VCaP (cell line): ENCODE measurements around the gene MYL6.

Source experiments
- H3K27ac ChIP-seq: fragments of 450-650 bp; 2 replicates; pipeline ENCODE4 v1.5.1; 2017
- CTCF ChIP-seq: fragments of 450-650 bp; conservative IDR thresholded peaks from 2 replicates; pipeline ENCODE4 v1.5.1; 2017; ENCODE audit warnings: mild to moderate bottlenecking, moderate library complexity

Gene MYL6

DNA sequence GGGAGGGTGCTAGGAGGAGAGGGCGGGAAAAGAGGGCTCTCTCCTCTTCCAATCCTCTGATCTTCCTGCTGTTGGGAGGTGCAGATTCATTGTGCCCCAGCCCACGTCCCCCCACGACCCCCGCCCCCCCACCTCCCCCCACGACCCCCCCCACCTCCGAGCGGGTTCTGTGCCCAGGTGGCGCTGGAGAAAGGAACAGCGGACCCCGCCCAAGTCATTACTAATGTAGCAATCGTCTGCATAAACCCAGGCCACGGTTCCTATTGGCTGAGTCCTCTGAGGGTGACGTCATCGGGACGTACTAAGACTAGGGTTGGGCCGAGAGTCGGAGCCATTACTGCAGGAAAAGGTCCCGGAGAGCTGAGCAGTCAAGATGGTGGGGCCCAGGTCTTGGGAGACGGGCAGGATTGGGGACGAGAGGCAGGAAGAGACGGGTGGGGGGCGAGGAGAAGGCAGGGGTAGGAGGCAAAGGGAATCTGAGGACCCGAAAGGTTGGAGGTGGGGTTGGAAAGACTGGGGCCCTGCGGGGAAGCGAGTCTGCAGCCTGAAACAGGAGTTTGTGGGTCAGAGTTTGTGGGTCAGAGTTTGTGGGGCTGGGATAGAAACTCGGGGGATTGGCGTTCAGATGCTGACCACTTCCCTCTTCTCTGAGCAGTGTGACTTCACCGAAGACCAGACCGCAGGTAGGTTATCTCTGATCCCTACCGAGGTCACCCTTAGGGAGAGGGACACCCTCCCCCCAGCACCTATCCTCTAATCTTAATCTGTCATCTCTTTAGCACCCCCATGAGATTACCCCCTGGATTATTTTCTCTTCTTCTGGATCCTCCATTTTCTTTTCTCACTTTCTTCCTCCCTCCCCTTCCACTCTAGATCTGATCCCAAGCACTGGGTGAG is at the start of gene MYL6:
Gene MYL6, plus strand, starts transcription at position 331 of the 897 bp plus-strand sequence. Its CDS starts 43 bp downstream, at position 374.
- H3K27ac ChIP-seq, result peak within 1 kb of the TSS; percentile 94
- TF ChIP-seq CTCF, result no peak; the same call in 1 of the 2 replicates

DNA sequence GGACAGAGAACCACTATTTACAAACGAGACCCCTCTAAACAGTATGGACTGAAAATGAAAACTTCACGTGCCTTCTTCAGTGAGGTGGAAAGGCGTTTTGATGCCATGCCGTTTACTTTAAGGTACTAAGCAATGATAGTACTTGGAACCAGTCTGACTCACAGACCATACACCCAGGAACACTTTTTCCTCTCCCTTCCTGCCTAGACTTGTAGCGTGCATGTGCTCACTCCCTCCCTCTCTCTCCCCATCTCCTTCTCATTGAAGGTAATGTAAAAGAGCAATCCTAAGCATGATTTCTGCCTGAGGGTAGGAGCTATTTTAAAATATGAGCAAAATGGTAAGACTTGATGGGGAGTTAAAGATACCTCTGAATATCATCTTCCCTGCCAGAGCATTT is 47.6 kb upstream of the MYL6 start:
- no peak overlapping the region for H3K27ac ChIP-seq
- no peak for TF ChIP-seq CTCF

DNA sequence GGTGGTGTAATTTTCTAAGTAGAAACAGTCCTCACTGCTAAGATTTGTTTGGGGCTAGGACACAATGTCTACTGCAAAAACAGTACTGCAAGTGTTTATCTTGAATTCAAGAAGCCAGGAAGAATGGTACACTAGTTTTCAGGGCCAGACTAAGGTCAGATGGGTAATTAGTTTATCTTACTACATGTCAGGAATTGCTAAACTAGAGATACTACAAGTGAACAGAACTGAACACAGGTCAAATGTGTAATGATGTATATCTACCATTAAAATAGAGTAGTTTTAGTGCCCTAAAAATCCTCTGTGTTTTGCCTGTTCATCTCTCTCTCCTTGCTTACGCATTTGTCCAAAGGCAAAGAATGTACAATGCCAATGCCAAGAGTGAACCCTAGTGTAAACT is 44.1 kb upstream of the MYL6 start:
- no peak for TF ChIP-seq CTCF
- H3K27ac ChIP-seq, result no peak overlapping the region; the same call in 1 of the 2 replicates

DNA sequence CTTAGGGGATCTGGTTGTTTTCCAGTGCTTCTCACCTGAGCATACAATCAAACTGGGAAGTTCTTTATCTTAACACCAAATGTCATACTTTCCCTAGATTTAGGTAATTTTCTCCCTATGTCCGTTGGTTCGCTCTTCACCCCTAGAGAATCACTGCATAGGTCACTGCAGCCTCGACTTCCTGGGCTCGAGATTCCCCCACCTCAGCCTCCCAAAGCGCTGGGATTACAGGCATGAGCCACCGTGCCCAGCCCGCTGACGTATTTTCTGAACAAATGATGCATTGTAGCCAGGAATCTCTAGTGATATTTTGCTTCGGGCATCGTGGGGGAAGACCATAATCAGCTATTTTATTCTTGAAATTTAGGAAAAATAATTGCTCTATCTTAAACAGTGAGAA is 42.8 kb upstream of the MYL6 start:
- H3K27ac ChIP-seq, result peak overlapping the region; percentile 98
- no peak for TF ChIP-seq CTCF

DNA sequence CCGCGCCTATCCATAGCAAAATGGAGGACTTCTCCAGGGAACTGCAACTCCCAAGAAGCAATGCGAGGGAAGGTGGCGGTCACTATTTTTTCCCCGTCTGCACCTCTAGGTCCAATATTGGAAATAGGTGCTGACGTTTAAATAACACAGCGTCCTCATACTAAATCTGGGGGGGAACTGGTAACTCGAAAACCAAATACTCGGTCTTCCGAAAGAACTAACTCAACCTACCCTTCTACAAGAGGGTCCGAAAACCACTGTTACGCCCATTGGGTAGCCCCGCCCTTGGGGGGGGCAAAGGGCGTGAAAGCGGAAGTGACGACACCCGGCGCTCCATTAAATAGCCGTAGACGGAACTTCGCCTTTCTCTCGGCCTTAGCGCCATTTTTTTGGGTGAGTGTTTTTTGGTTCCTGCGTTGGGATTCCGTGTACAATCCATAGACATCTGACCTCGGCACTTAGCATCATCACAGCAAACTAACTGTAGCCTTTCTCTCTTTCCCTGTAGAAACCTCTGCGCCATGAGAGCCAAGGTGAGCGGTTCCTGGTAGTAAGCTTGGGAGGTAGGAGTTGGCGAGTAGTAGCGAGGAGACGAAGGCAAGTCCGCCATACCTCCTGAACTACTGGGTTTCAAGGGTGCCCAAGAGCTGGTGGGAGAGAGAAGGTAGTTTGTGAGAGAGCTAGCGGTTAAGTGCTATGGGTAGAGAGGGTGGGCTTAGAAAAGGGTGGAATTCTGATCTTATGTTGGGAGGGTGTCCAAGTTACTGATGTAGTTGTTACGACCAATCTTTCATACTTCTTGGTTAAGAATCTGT is 41.7 kb upstream of the MYL6 start, which contains the start of gene RPL41:
Gene RPL41, plus strand, starts transcription at position 367 of the 815 bp plus-strand sequence.
- peak within 1 kb of the TSS; percentile 98 for H3K27ac ChIP-seq
- no peak for TF ChIP-seq CTCF

GRCh38 chr12:56117082-56117706 is 41.0 kb upstream of the MYL6 start:
- peak overlapping the region; percentile 98 for H3K27ac ChIP-seq

DNA sequence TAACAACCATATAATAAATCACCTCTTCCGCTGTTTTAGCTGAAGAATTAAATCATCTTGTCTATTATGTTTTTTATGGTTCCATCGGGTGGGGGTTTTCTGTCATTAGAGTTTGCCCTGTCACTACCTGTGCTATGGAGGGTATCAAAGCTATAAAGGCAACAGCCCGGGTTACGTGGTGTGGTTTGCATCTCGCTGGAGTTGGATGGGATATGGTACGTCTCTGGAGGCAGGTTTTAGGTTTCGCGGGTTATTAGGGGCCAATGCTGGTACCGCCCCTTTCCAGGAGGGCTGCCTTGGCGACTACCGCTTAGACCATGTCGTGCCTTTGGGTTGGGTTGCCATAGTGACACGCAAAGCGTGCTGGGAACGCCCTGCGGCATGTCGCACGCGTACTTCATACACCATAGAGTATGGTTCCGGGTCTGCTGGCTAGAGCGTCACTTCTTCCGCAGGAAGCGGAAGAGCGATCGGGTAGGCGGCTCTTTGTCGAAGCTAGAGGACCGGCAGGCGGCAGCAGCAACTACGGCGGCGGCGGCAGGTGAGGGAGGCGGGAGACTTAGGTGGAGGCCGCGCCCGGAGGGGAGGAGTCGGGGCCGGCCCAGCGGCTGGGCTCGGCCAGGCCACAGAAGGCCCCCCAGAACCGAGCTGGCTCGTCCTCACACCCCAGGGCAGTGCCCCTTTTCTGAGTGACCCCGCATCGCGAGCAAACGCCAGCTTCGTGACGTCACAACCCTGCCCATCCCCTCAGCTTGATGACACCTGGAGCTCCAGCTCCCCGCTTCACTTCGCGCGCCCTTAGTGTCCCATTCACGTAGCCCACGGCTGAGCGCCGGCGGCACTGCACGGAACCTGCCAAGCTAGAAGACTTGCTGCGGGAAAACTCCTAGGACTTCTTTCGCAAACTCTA is 40.1 kb upstream of the MYL6 start, which contains the start of gene ZC3H10:
Gene ZC3H10, plus strand, starts transcription at position 489 of the 910 bp plus-strand sequence. CDS start 2,297 bp downstream, outside the sequence.
- TF ChIP-seq CTCF, result peak; percentile 53
- H3K27ac ChIP-seq, result peak within 1 kb of the TSS; percentile 98
